GM19043 (cell line): ENCODE measurements around the gene KRTAP5-3.
"Not testable (repeated sequence)": the region's sequence is repeated elsewhere in the genome, so short reads cannot be mapped to it uniquely, and the experiment has no call there.

ENCODE experiments used
- ATAC-seq: cut with Tn5 transposase; IDR thresholded peaks from one replicate; pipeline ENCODE4 v1.9.1; 2021; ENCODE audit warnings: low read depth; ENCODE audit not compliant: unreplicated experiment

KRTAP5-3 gene

GRCh38 chr11:1608363-1608762 lies at the start of gene KRTAP5-3:
Gene KRTAP5-3 (minus strand): TSS chr11:1608463. CDS start chr11:1608385, 78 bp downstream.
- no peak for ATAC-seq

- no peak for ATAC-seq
Observed at GRCh38 chr11:1656670-1657069, 48.4 kb upstream of the KRTAP5-3 start.

- ATAC-seq, result no peak
Observed at GRCh38 chr11:1656061-1656441, 47.8 kb upstream of the KRTAP5-3 start.

- ATAC-seq, result no peak
Observed at GRCh38 chr11:1655168-1656060, 47.2 kb upstream of the KRTAP5-3 start.

GRCh38 chr11:1654388-1655167 lies 46.3 kb upstream of the KRTAP5-3 start:
- ATAC-seq, result no peak

- no peak for ATAC-seq
Observed at GRCh38 chr11:1653541-1654387, 45.5 kb upstream of the KRTAP5-3 start.

- no peak for ATAC-seq
Observed at GRCh38 chr11:1652771-1653540, 44.7 kb upstream of the KRTAP5-3 start.

- ATAC-seq, result no peak
Observed at GRCh38 chr11:1652442-1652770, 44.1 kb upstream of the KRTAP5-3 start.

- ATAC-seq, result no peak
Observed at GRCh38 chr11:1652026-1652425, 43.8 kb upstream of the KRTAP5-3 start.

GRCh38 chr11:1651411-1651980 lies 43.2 kb upstream of the KRTAP5-3 start:
- no peak for ATAC-seq

GRCh38 chr11:1650918-1651262 lies 42.6 kb upstream of the KRTAP5-3 start:
- no peak for ATAC-seq

- no peak for ATAC-seq
Observed at GRCh38 chr11:1650034-1650917, 42.0 kb upstream of the KRTAP5-3 start.

GRCh38 chr11:1648653-1649420 lies 40.6 kb upstream of the KRTAP5-3 start:
- no peak for ATAC-seq

- ATAC-seq, result no peak
Observed at GRCh38 chr11:1647901-1648652, 39.8 kb upstream of the KRTAP5-3 start.

- not testable (repeated sequence) for ATAC-seq
Observed at GRCh38 chr11:1646540-1646939, 38.3 kb upstream of the KRTAP5-3 start.

- no peak for ATAC-seq
Observed at GRCh38 chr11:1645357-1645821, 37.1 kb upstream of the KRTAP5-3 start.

- no peak for ATAC-seq
Observed at GRCh38 chr11:1644601-1645356, 36.5 kb upstream of the KRTAP5-3 start.
